ENCODE measurements around the gene SYNPO2. TPM values are rescaled to one million over a fixed set of nuclear protein-coding genes. Genes with fewer than 3 reads are reported as not detected.

SYNPO2 gene
- total and polyA plus RNA-seq, 10 of the 15 experiments (the other 5 are each of a cell fraction or from before 2014, with no cell fraction given), result 0.04 to 0.34 (median 0.28) TPM

DNA sequence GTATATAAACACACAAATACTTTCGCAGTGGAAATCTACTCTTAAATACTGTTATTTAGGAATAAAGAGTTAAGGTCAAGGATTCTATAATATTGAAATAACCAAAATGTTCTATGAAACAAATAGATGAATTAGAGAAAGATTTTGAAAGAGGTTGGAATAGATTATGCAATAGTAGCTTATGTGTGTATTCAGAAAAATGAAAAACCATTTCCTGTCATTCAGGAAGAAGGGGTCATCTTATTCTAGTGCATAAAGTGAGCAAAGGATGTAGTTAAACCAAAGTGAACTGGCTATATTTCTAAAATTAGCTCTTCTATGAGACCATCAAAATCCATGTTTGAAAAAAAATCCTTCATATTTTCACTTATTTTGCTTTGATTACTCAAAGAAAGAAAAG, 217.0 kb downstream of the SYNPO2 start:
- FAIRE-seq (no peak), ATAC-seq (no peak), DNase-seq (ENCODE audit: low read depth, low spot score) (no peak)
- Histone ChIP-seq H2AFZ (ENCODE audit: control insufficient read depth, low read depth, low read length) (no peak overlapping the region), H3K36me3 (ENCODE audit: control insufficient read depth in 2 of 2, insufficient read depth in 2 of 2, low read length in 1 of 2) (no peaks in the 10 kb centered on the region), H3K4me1 (ENCODE audit: control insufficient read depth, insufficient read depth, low read length) (no peaks in the 10 kb centered on the region), H3K4me2 (ENCODE audit: control insufficient read depth, insufficient read depth) (no peak overlapping the region), H3K27me3 (replicated peaks in 1 of 2; ENCODE audit: control insufficient read depth in 2 of 2, insufficient read depth in 2 of 2, low read length in 1 of 2) (no peaks in the 10 kb centered on the region; a peak in 1 of 4 replicates), H4K20me1 (ENCODE audit: control insufficient read depth, insufficient read depth) (no peaks in the 10 kb centered on the region), H3K4me3 (no peak overlapping the region), H3K27ac (ENCODE audit: control insufficient read depth, insufficient read depth) (no peak overlapping the region), H3K79me2 (ENCODE audit: control insufficient read depth, insufficient read depth, low read length) (no peaks in the 10 kb centered on the region), H3K9me3 (replicated peaks; ENCODE audit: control insufficient read depth, insufficient read depth, low read length) (no peaks in the 10 kb centered on the region), H3K9ac (ENCODE audit: control insufficient read depth, insufficient read depth, low read length) (no peak overlapping the region)
- SMC1A ChIA-PET (ENCODE audit: uncharacterized antibody, unreplicated experiment), result interaction anchor here (1.8 kb wide), 1 partner anchor 9 kb away, joined by 4 read pairs; no protein-coding TSS in a partner anchor
- CTCF ChIA-PET, result no interaction called here
- 35% methylated on average over 1 of the region's 1 CpG for WGBS (ENCODE audit: insufficient coverage, insufficient replicate concordance, low lambda C conversion rate, missing lambda C conversion rate)
- TF ChIP-seq SP1 (IDR thresholded peaks at IDR 0.05; ENCODE audit: low read depth, low read length) (no peak), CREB1 (IDR thresholded peaks at IDR 0.05; ENCODE audit: low read depth) (no peak), ZZZ3 (IDR thresholded peaks at IDR 0.05; ENCODE audit: control insufficient read depth, insufficient read length, low read depth) (no peak), KDM1A (IDR thresholded peaks at IDR 0.05; ENCODE audit: borderline replicate concordance) (no peak), LARP7 (IDR thresholded peaks at IDR 0.05) (no peak), NR2C1 (IDR thresholded peaks at IDR 0.05) (no peak), MEF2A (IDR thresholded peaks at IDR 0.05; ENCODE audit: insufficient read depth, low read depth, low read length) (no peak), CEBPB (IDR thresholded peaks at IDR 0.05; ENCODE audit: borderline replicate concordance in 1 of 2, low read depth in 2 of 2, low read length in 2 of 2) (no peak), NFYA (IDR thresholded peaks at IDR 0.05; ENCODE audit: borderline replicate concordance, low read depth, low read length) (no peak)
- TF ChIP-seq, protein P1, sequence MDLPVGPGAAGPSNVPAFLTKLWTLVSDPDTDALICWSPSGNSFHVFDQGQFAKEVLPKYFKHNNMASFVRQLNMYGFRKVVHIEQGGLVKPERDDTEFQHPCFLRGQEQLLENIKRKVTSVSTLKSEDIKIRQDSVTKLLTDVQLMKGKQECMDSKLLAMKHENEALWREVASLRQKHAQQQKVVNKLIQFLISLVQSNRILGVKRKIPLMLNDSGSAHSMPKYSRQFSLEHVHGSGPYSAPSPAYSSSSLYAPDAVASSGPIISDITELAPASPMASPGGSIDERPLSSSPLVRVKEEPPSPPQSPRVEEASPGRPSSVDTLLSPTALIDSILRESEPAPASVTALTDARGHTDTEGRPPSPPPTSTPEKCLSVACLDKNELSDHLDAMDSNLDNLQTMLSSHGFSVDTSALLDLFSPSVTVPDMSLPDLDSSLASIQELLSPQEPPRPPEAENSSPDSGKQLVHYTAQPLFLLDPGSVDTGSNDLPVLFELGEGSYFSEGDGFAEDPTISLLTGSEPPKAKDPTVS (IDR thresholded peaks at IDR 0.05; ENCODE audit: low read depth, low read length), result no peak
- TF ChIP-seq, protein P2, sequence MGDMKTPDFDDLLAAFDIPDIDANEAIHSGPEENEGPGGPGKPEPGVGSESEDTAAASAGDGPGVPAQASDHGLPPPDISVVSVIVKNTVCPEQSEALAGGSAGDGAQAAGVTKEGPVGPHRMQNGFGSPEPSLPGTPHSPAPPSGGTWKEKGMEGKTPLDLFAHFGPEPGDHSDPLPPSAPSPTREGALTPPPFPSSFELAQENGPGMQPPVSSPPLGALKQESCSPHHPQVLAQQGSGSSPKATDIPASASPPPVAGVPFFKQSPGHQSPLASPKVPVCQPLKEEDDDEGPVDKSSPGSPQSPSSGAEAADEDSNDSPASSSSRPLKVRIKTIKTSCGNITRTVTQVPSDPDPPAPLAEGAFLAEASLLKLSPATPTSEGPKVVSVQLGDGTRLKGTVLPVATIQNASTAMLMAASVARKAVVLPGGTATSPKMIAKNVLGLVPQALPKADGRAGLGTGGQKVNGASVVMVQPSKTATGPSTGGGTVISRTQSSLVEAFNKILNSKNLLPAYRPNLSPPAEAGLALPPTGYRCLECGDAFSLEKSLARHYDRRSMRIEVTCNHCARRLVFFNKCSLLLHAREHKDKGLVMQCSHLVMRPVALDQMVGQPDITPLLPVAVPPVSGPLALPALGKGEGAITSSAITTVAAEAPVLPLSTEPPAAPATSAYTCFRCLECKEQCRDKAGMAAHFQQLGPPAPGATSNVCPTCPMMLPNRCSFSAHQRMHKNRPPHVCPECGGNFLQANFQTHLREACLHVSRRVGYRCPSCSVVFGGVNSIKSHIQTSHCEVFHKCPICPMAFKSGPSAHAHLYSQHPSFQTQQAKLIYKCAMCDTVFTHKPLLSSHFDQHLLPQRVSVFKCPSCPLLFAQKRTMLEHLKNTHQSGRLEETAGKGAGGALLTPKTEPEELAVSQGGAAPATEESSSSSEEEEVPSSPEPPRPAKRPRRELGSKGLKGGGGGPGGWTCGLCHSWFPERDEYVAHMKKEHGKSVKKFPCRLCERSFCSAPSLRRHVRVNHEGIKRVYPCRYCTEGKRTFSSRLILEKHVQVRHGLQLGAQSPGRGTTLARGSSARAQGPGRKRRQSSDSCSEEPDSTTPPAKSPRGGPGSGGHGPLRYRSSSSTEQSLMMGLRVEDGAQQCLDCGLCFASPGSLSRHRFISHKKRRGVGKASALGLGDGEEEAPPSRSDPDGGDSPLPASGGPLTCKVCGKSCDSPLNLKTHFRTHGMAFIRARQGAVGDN (IDR thresholded peaks at IDR 0.05), result no peak
- intact Hi-C loops (cut with micrococcal nuclease; ENCODE audit: unreplicated experiment), result no loop called here
- BruUV-seq (replicated peaks), result no TSS peak
- RAD21 ChIA-PET (ENCODE audit: unreplicated experiment), result no interaction called here
- POLR2A ChIA-PET, result no interaction called here
- in situ Hi-C loops (cut with MboI), result no loop called here

Measured in GM12878 (cell line).